ENCODE results near the gene GLCE.
"Not testable (repeated sequence)": the region's sequence is repeated elsewhere in the genome, so short reads cannot be mapped to it uniquely, and the experiment has no call there.

Gene GLCE

GRCh38 chr15:69282104-69282743 lies 121.8 kb downstream of the GLCE start:
- Histone ChIP-seq H3K4me3 (ENCODE audit: low read length) (no peak overlapping the region), H3K4me1 (ENCODE audit: control insufficient read depth, insufficient read depth, low read length) (no peaks in the 10 kb centered on the region), H3K9ac (ENCODE audit: low read depth, low read length) (no peak overlapping the region), H3K36me3 (ENCODE audit: insufficient read depth, low read length) (no peaks in the 10 kb centered on the region), H3K9me3 (replicated peaks; ENCODE audit: low read length) (no peaks in the 10 kb centered on the region), H3K27me3 (ENCODE audit: control insufficient read depth, insufficient read depth, low read length) (no peaks in the 10 kb centered on the region), H3K4me2 (ENCODE audit: low read length) (no peak overlapping the region)

- Histone ChIP-seq H3K9me3 (replicated peaks; ENCODE audit: low read length) (no peaks in the 10 kb centered on the region), H3K9ac (ENCODE audit: low read depth, low read length) (no peak overlapping the region), H3K4me3 (ENCODE audit: low read length) (no peak overlapping the region), H3K4me2 (ENCODE audit: low read length) (no peak overlapping the region), H3K4me1 (ENCODE audit: control insufficient read depth, insufficient read depth, low read length) (no peaks in the 10 kb centered on the region), H3K36me3 (ENCODE audit: insufficient read depth, low read length) (no peaks in the 10 kb centered on the region), H3K27me3 (ENCODE audit: control insufficient read depth, insufficient read depth, low read length) (no peaks in the 10 kb centered on the region)
These were observed 125.4 kb downstream of the GLCE start for GRCh38 chr15:69285834-69286233.

- Histone ChIP-seq H3K9ac (ENCODE audit: low read depth, low read length) (no peak overlapping the region), H3K4me3 (ENCODE audit: low read length) (no peak overlapping the region), H3K4me1 (ENCODE audit: control insufficient read depth, insufficient read depth, low read length) (no peaks in the 10 kb centered on the region), H3K36me3 (ENCODE audit: insufficient read depth, low read length) (no peaks in the 10 kb centered on the region), H3K27me3 (ENCODE audit: control insufficient read depth, insufficient read depth, low read length) (no peaks in the 10 kb centered on the region), H3K9me3 (replicated peaks; ENCODE audit: low read length) (no peaks in the 10 kb centered on the region), H3K4me2 (ENCODE audit: low read length) (no peak overlapping the region)
These were observed 127.6 kb downstream of the GLCE start for GRCh38 chr15:69288011-69288410.

GRCh38 chr15:69288531-69289341 lies 128.3 kb downstream of the GLCE start:
- no peaks in the 10 kb centered on the region for H3K36me3 ChIP-seq (ENCODE audit: insufficient read depth, low read length)
- H3K9me3 ChIP-seq (replicated peaks; ENCODE audit: low read length) = no peaks in the 10 kb centered on the region
- H3K9ac ChIP-seq (ENCODE audit: low read depth, low read length) = no peak overlapping the region

GRCh38 chr15:69289342-69290146 lies 129.1 kb downstream of the GLCE start:
- Histone ChIP-seq H3K36me3 (ENCODE audit: insufficient read depth, low read length) (no peaks in the 10 kb centered on the region), H3K4me3 (ENCODE audit: low read length) (no peak overlapping the region), H3K9me3 (replicated peaks; ENCODE audit: low read length) (no peaks in the 10 kb centered on the region), H3K9ac (ENCODE audit: low read depth, low read length) (no peak overlapping the region), H3K27me3 (ENCODE audit: control insufficient read depth, insufficient read depth, low read length) (no peaks in the 10 kb centered on the region), H3K4me2 (ENCODE audit: low read length) (no peak overlapping the region), H3K4me1 (ENCODE audit: control insufficient read depth, insufficient read depth, low read length) (no peaks in the 10 kb centered on the region)

More at GRCh38 chr15:69288531-69289341, 128.3 kb downstream of the GLCE start:
- H3K4me1 ChIP-seq (ENCODE audit: control insufficient read depth, insufficient read depth, low read length) = no peaks in the 10 kb centered on the region
- no peak overlapping the region for H3K4me3 ChIP-seq (ENCODE audit: low read length)
- no peaks in the 10 kb centered on the region for H3K27me3 ChIP-seq (ENCODE audit: control insufficient read depth, insufficient read depth, low read length)
- H3K4me2 ChIP-seq (ENCODE audit: low read length) = no peak overlapping the region

GRCh38 chr15:69290346-69291164 lies 130.1 kb downstream of the GLCE start:
- Histone ChIP-seq H3K9me3 (replicated peaks; ENCODE audit: low read length) (no peaks in the 10 kb centered on the region), H3K9ac (ENCODE audit: low read depth, low read length) (no peak overlapping the region), H3K27me3 (ENCODE audit: control insufficient read depth, insufficient read depth, low read length) (no peaks in the 10 kb centered on the region), H3K4me1 (ENCODE audit: control insufficient read depth, insufficient read depth, low read length) (no peaks in the 10 kb centered on the region), H3K36me3 (ENCODE audit: insufficient read depth, low read length) (no peaks in the 10 kb centered on the region), H3K4me3 (ENCODE audit: low read length) (no peak overlapping the region), H3K4me2 (ENCODE audit: low read length) (no peak overlapping the region)

- not testable (repeated sequence) for H3K4me1 ChIP-seq (ENCODE audit: control insufficient read depth, insufficient read depth, low read length); H3K4me3 ChIP-seq (ENCODE audit: low read length); H3K27me3 ChIP-seq (ENCODE audit: control insufficient read depth, insufficient read depth, low read length)
These were observed 131.2 kb downstream of the GLCE start for GRCh38 chr15:69291651-69292050.

GRCh38 chr15:69292826-69293420 lies 132.5 kb downstream of the GLCE start:
- no peak overlapping the region for H3K4me3 ChIP-seq (ENCODE audit: low read length)
- no peak overlapping the region for H3K4me2 ChIP-seq (ENCODE audit: low read length)
- H3K36me3 ChIP-seq (ENCODE audit: insufficient read depth, low read length) = no peaks in the 10 kb centered on the region
- no peaks in the 10 kb centered on the region for H3K9me3 ChIP-seq (replicated peaks; ENCODE audit: low read length)
- no peaks in the 10 kb centered on the region for H3K27me3 ChIP-seq (ENCODE audit: control insufficient read depth, insufficient read depth, low read length)
- no peaks in the 10 kb centered on the region for H3K4me1 ChIP-seq (ENCODE audit: control insufficient read depth, insufficient read depth, low read length)
- no peak overlapping the region for H3K9ac ChIP-seq (ENCODE audit: low read depth, low read length)

More at GRCh38 chr15:69291651-69292050, 131.2 kb downstream of the GLCE start:
- not testable (repeated sequence) for H3K9me3 ChIP-seq (replicated peaks; ENCODE audit: low read length); H3K36me3 ChIP-seq (ENCODE audit: insufficient read depth, low read length); H3K9ac ChIP-seq (ENCODE audit: low read depth, low read length); H3K4me2 ChIP-seq (ENCODE audit: low read length)

GRCh38 chr15:69293741-69294615 lies 133.5 kb downstream of the GLCE start:
- Histone ChIP-seq H3K4me2 (ENCODE audit: low read length) (no peak overlapping the region), H3K4me1 (ENCODE audit: control insufficient read depth, insufficient read depth, low read length) (peaks cover 7% of the 10 kb centered on the region), H3K36me3 (ENCODE audit: insufficient read depth, low read length) (no peaks in the 10 kb centered on the region), H3K9me3 (replicated peaks; ENCODE audit: low read length) (no peaks in the 10 kb centered on the region), H3K4me3 (ENCODE audit: low read length) (no peak overlapping the region), H3K27me3 (ENCODE audit: control insufficient read depth, insufficient read depth, low read length) (no peaks in the 10 kb centered on the region), H3K9ac (ENCODE audit: low read depth, low read length) (no peak overlapping the region)

- Histone ChIP-seq H3K4me1 (ENCODE audit: control insufficient read depth, insufficient read depth, low read length) (peaks cover 22% of the 10 kb centered on the region), H3K4me3 (ENCODE audit: low read length) (no peak overlapping the region), H3K36me3 (ENCODE audit: insufficient read depth, low read length) (no peaks in the 10 kb centered on the region), H3K27me3 (ENCODE audit: control insufficient read depth, insufficient read depth, low read length) (no peaks in the 10 kb centered on the region), H3K9me3 (replicated peaks; ENCODE audit: low read length) (no peaks in the 10 kb centered on the region), H3K9ac (ENCODE audit: low read depth, low read length) (no peak overlapping the region), H3K4me2 (ENCODE audit: low read length) (no peak overlapping the region)
These were observed 136.2 kb downstream of the GLCE start for GRCh38 chr15:69296606-69297005.
